HEK293 (cell line): ENCODE data around the gene CRIP1.

ENCODE experiments used
- CTCF ChIA-PET: fragments of 350-600 bp; formaldehyde crosslinking; extraction: SDS; loops from one replicate; lab custom pipeline; 2021; ENCODE audit warnings: antibody characterized with exemption; lab: Yijun Ruan, JAX
- POLR2A ChIA-PET: fragments of 300-600 bp; formaldehyde crosslinking; extraction: SDS; loops from one replicate; lab custom pipeline; 2020; ENCODE audit warnings: antibody characterized with exemption, inconsistent platforms; lab: Yijun Ruan, JAX
- H3K27ac ChIP-seq: fragments of 200-500 bp; sonication (Bioruptor generic); 2 replicates; pipeline ENCODE4 v1.5.1; 2014; ENCODE audit warnings: low read depth, low read length, control low read depth, inconsistent platforms; ENCODE audit errors: extremely low read depth
- H3K36me3 ChIP-seq, 2 experiments: fragments of 200-500 bp in 1 of 2; sonication (Bioruptor generic) in 1 of 2; 1 replicate in 1 of 2; 2 replicates in 1 of 2; pipeline ENCODE4 v1.5.1; 2014 to 2017; ENCODE audit warnings: inconsistent platforms in 2 of 2, low read length in 2 of 2; ENCODE audit not compliant: control insufficient read depth in 2 of 2, insufficient read depth in 1 of 2
- H3K4me1 ChIP-seq: fragments of 200-500 bp; sonication (Bioruptor generic); 2 replicates; pipeline ENCODE4 v1.5.1; 2014; ENCODE audit warnings: mild to moderate bottlenecking, low read length, inconsistent platforms; ENCODE audit not compliant: control insufficient read depth, insufficient read depth
- H3K4me3 ChIP-seq: 2 replicates; pipeline ENCODE4 v1.5.1; 2011; ENCODE audit warnings: low read depth, mild to moderate bottlenecking, control low read depth, low read length, moderate library complexity
- H3K9me3 ChIP-seq: fragments of 200-500 bp; sonication (Bioruptor generic); 2 replicates; pipeline ENCODE4 v1.5.1; 2014; ENCODE audit warnings: low read depth, low read length, inconsistent platforms; ENCODE audit not compliant: control insufficient read depth, insufficient read depth
- BCL6B ChIP-seq: fragments of 450-650 bp; formaldehyde crosslinking; IDR thresholded peaks from 2 replicates; pipeline ENCODE4 v1.5.1; 2017; ENCODE audit warnings: missing biosample characterization, missing genetic modification characterization
- GLIS2 ChIP-seq: fragments of 450-650 bp; formaldehyde crosslinking; IDR thresholded peaks from 2 replicates; pipeline ENCODE4 v1.5.1; 2016; ENCODE audit warnings: missing biosample characterization, missing genetic modification characterization
- MZF1 ChIP-seq: fragments of 450-650 bp; formaldehyde crosslinking; IDR thresholded peaks from 2 replicates; pipeline ENCODE4 v1.5.1; 2017; ENCODE audit warnings: missing biosample characterization, missing genetic modification characterization, borderline replicate concordance
- OSR2 ChIP-seq: fragments of 450-650 bp; formaldehyde crosslinking; IDR thresholded peaks from 2 replicates; pipeline ENCODE4 v1.5.1; 2016; ENCODE audit warnings: missing biosample characterization, missing genetic modification characterization
- PBX3 ChIP-seq: sonication (generic); formaldehyde crosslinking; IDR thresholded peaks from 2 replicates; pipeline ENCODE4 v1.8.1; 2022; ENCODE audit warnings: mild to moderate bottlenecking, moderate library complexity, missing genetic modification reagents
- RBAK ChIP-seq: fragments of 450-650 bp; formaldehyde crosslinking; IDR thresholded peaks from 2 replicates; pipeline ENCODE4 v1.5.1; 2016; ENCODE audit warnings: missing biosample characterization, missing genetic modification characterization
- REST ChIP-seq: fragments of 450-650 bp; formaldehyde crosslinking; IDR thresholded peaks from 2 replicates; pipeline ENCODE4 v1.5.1; 2016; ENCODE audit warnings: missing biosample characterization, missing genetic modification characterization
- SP2 ChIP-seq: fragments of 450-650 bp; formaldehyde crosslinking; IDR thresholded peaks from 2 replicates; pipeline ENCODE4 v1.5.1; 2016; ENCODE audit warnings: missing biosample characterization, missing genetic modification characterization
- SP7 ChIP-seq: fragments of 450-650 bp; formaldehyde crosslinking; IDR thresholded peaks from 2 replicates; pipeline ENCODE4 v1.5.1; 2016; ENCODE audit warnings: missing biosample characterization, missing genetic modification characterization
- ZBTB11 ChIP-seq: fragments of 450-650 bp; formaldehyde crosslinking; conservative IDR thresholded peaks from 2 replicates; pipeline ENCODE4 v1.5.1; 2016; ENCODE audit warnings: low read depth, missing biosample characterization, missing genetic modification characterization
- ZNF133 ChIP-seq: fragments of 450-650 bp; formaldehyde crosslinking; IDR thresholded peaks from 2 replicates; pipeline ENCODE4 v1.5.1; 2016; ENCODE audit warnings: missing biosample characterization, missing genetic modification characterization
- ZNF19 ChIP-seq: fragments of 450-650 bp; formaldehyde crosslinking; IDR thresholded peaks from 2 replicates; pipeline ENCODE4; 2016; ENCODE audit warnings: missing biosample characterization, missing genetic modification characterization, low read depth
- ZNF23 ChIP-seq: fragments of 450-650 bp; formaldehyde crosslinking; IDR thresholded peaks from 2 replicates; pipeline ENCODE4 v1.5.1; 2016; ENCODE audit warnings: missing biosample characterization, missing genetic modification characterization, borderline replicate concordance
- ZNF558 ChIP-seq: fragments of 450-650 bp; formaldehyde crosslinking; IDR thresholded peaks from 2 replicates; pipeline ENCODE4 v1.5.1; 2016; ENCODE audit warnings: missing biosample characterization, missing genetic modification characterization
- ZNF600 ChIP-seq: fragments of 450-650 bp; formaldehyde crosslinking; IDR thresholded peaks from 2 replicates; pipeline ENCODE4 v1.5.1; 2016; ENCODE audit warnings: missing biosample characterization, missing genetic modification characterization
- ZNF624 ChIP-seq: fragments of 450-650 bp; formaldehyde crosslinking; IDR thresholded peaks from 2 replicates; pipeline ENCODE4 v1.5.1; 2017; ENCODE audit warnings: missing biosample characterization, missing genetic modification characterization
- ZNF639 ChIP-seq: fragments of 450-650 bp; formaldehyde crosslinking; IDR thresholded peaks from 2 replicates; pipeline ENCODE4 v1.5.1; 2016; ENCODE audit warnings: missing biosample characterization, missing genetic modification characterization

Gene CRIP1

GRCh38 chr14:105517096-105517495, 30.4 kb downstream of the CRIP1 start:
- H3K27ac ChIP-seq: no peak overlapping the region
- POLR2A ChIA-PET: no interaction called here
- H3K4me3 ChIP-seq: no peak overlapping the region
- no peak for TF ChIP-seq ZNF639 (tag by site-specific recombination)
- TF ChIP-seq RBAK: no peak
- TF ChIP-seq ZNF558 (tag by site-specific recombination): no peak
- TF ChIP-seq ZBTB11 (tag by site-specific recombination): no peak
- no peak for TF ChIP-seq GLIS2 (tag by site-specific recombination)
- no peak for TF ChIP-seq ZNF19
- no peak for TF ChIP-seq ZNF600 (tag by site-specific recombination)
- no peak for TF ChIP-seq ZNF23 (tag by site-specific recombination)
- no peak for TF ChIP-seq ZNF133 (tag by site-specific recombination)
- TF ChIP-seq REST: no peak
- TF ChIP-seq MZF1 (tag by site-specific recombination): no peak
- no peak for TF ChIP-seq OSR2 (tag by site-specific recombination)
- no peak for TF ChIP-seq BCL6B (tag by site-specific recombination)
- no peak for TF ChIP-seq PBX3 (CRISPR knock-in tag)
- no peak for TF ChIP-seq SP7 (tag by site-specific recombination)
- no peak for TF ChIP-seq ZNF624 (tag by site-specific recombination)
- TF ChIP-seq SP2: no peak
- no peaks in the 10 kb centered on the region for H3K36me3 ChIP-seq
- no peaks in the 10 kb centered on the region for H3K4me1 ChIP-seq
- CTCF ChIA-PET: interaction anchor here (0.6 to 2.2 kb wide), 3 partner anchors 9 to 146 kb away, joined by 4 to 6 read pairs (median 5); no protein-coding TSS in a partner anchor
- no peaks in the 10 kb centered on the region for H3K9me3 ChIP-seq
